ENCODE measurements around the gene FGF16. TPM values are rescaled to one million over a fixed set of nuclear protein-coding genes. Genes with fewer than 3 reads are reported as not detected.

Gene FGF16
- polyA plus RNA-seq, 1 of the 3 experiments (the other 2 are of a cell fraction) = not detected

DNA sequence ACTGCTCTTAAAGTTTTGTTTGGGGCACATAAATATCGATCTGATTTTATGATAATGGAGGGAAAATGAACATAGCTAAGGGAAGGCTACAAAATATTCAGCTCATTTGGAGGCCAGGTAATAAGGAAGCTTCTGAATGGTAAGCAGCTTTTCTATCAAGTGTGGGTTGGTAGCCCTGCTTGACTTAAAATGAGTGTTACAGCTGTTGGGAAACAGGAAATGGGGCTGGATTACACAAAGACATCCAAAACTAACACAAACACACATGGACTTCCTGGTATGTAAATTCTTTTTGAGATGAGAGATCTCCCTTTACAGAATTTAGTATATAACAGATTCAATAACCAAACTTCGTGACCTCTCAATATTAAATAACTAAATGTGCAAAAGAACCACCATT is 58.0 kb downstream of the FGF16 start:
- no peaks in the 10 kb centered on the region for H4K20me1 ChIP-seq (ENCODE audit: insufficient read depth)
- H3K9ac ChIP-seq = no peak overlapping the region
- H2AFZ ChIP-seq (ENCODE audit: low read depth) = no peak overlapping the region
- CTCF ChIA-PET = interaction anchor here (1.5 kb wide), 1 partner anchor 17 kb away, joined by 3 read pairs; no protein-coding TSS in a partner anchor
- no peak overlapping the region for H3K27ac ChIP-seq (ENCODE audit: low read depth in 2 of 2, low read length in 1 of 2)
- peaks cover 4% of the 10 kb centered on the region for H3F3A ChIP-seq (replicated peaks; ENCODE audit: insufficient read depth)
- DNase-seq = no peak
- no peak overlapping the region for H3K4me2 ChIP-seq
- no peaks in the 10 kb centered on the region for H3K27me3 ChIP-seq (ENCODE audit: insufficient read depth)
- TF ChIP-seq MXI1 (IDR thresholded peaks at IDR 0.05; ENCODE audit: low read depth, low read length) = no peak
- TF ChIP-seq EP300 (IDR thresholded peaks at IDR 0.05; ENCODE audit: borderline replicate concordance in 1 of 2, low read depth in 1 of 2, low read length in 1 of 2) = no peak
- no peak for TF ChIP-seq USF2 (IDR thresholded peaks at IDR 0.05; ENCODE audit: borderline replicate concordance, low read depth, low read length)
- TF ChIP-seq RXRA (IDR thresholded peaks at IDR 0.05; ENCODE audit: borderline replicate concordance, low read depth) = no peak
- no peaks in the 10 kb centered on the region; the same call in 1 of the 2 replicates for H3K79me2 ChIP-seq (ENCODE audit: insufficient read depth)
- no peak overlapping the region for H3K4me3 ChIP-seq (ENCODE audit: low read depth in 2 of 2, low read length in 1 of 2)
- POLR2A ChIA-PET = no interaction called here
- WGBS (ENCODE audit: low lambda C conversion rate) = 94% methylated on average over 2 of the region's 2 CpGs
- H3K4me1 ChIP-seq (ENCODE audit: control insufficient read depth in 1 of 2, insufficient read depth in 2 of 2, low read depth in 1 of 2, low read length in 1 of 2) = no peaks in the 10 kb centered on the region
- H3K36me3 ChIP-seq (replicated peaks in 1 of 2; ENCODE audit: control insufficient read depth in 1 of 2, insufficient read depth in 2 of 2, low read length in 1 of 2) = peaks cover 34 to 41% of the 10 kb centered on the region in 2 experiments
- H3K9me3 ChIP-seq = no peaks in the 10 kb centered on the region
- H3K9me2 ChIP-seq = no peaks in the 10 kb centered on the region
